Left colon (tissue), 2 donors: ENCODE data around the gene CLCA2. TPM values are rescaled to one million over a fixed set of nuclear protein-coding genes. Genes with fewer than 3 reads are reported as not detected.
"Not testable (repeated sequence)": the region's sequence is repeated elsewhere in the genome, so short reads cannot be mapped to it uniquely, and the experiment has no call there.

Experiments
- ATAC-seq: fragments of 200-7000 bp; cut with Tn5 transposase; one replicate; pipeline ENCODE4 v1.9.1; 2020; ENCODE audit warnings: mild to moderate bottlenecking, moderate library complexity
- DNase-seq, 2 donors: peaks; one replicate each; pipeline ENCODE4 v3.0.0-alpha.2; 2020
- intact Hi-C, 2 donors: fragments of 100-400 bp; cut with DNase I in 1 of 2; cut with micrococcal nuclease in 1 of 2; formaldehyde crosslinking; loops; one replicate each; pipeline versions ENCODE4 v1.11.2 to v1.14.0; 2022; cut with DNase I, micrococcal nuclease
- total RNA-seq, 2 donors: library from RNA; stranded (reverse); fragmentation: NEBNext Ultra II Directional; extraction: Animal tissue kit (Norgen Biotek cat#: 25700); gene quantifications; one replicate each; pipeline ENCODE4 v1.2.1, GENCODE V29; 2021
- donor health status: DM: no; HTN: no; CAD: no.
- donor health status: DM: yes; HTN: yes; CAD: no.

Gene CLCA2
- total RNA-seq, 2 donors from 2014 or later, result 0.79 to 1.2 TPM

GRCh38 chr1:86502125-86502646 lies 78.2 kb downstream of the CLCA2 start:
- ATAC-seq (peak; percentile 60), DNase-seq (peak; percentile 30 to 38)
- intact Hi-C loops, result not testable (repeated sequence)

- intact Hi-C loops, result no loop called here
- DNase-seq, result peak; percentile 63 to 75
Measured at GRCh38 chr1:86502721-86503405, 78.9 kb downstream of the CLCA2 start.

GRCh38 chr1:86503406-86504136 lies 79.6 kb downstream of the CLCA2 start:
- ATAC-seq (peak; percentile 14), DNase-seq (peak; percentile 23 to 56)
- intact Hi-C loops, result no loop called here

More at GRCh38 chr1:86502721-86503405, 78.9 kb downstream of the CLCA2 start:
- peak; percentile 74 for ATAC-seq

- intact Hi-C loops, result no loop called here
- ATAC-seq (peak; percentile 14), DNase-seq (no peak)
Measured at GRCh38 chr1:86504137-86504479, 80.1 kb downstream of the CLCA2 start.

GRCh38 chr1:86504895-86505563 lies 81.1 kb downstream of the CLCA2 start:
- DNase-seq, result peak in 1 of 2 donors; percentile 34
- peak; percentile 24 for ATAC-seq
- intact Hi-C loops, result loop anchor here in 1 of 2 donors (5.0 kb wide), 2 partner anchors 33 to 123 kb away; no protein-coding TSS in a partner anchor

GRCh38 chr1:86505564-86505902 lies 81.6 kb downstream of the CLCA2 start:
- ATAC-seq (no peak), DNase-seq (no peak)
- intact Hi-C loops, result loop anchor here in 1 of 2 donors (5.0 kb wide), 2 partner anchors 33 to 123 kb away; no protein-coding TSS in a partner anchor

Other genes with a start within 250 kb of the CLCA2 start
- gene ODF2L, start 27.8 kb upstream of the CLCA2 start, total RNA-seq, result 10 to 100 TPM; 33.0 to 49.9 TPM
- 100 to 1,000 TPM; 848 to 970 TPM for gene CLCA1, start 44.8 kb downstream of the CLCA2 start, total RNA-seq
- 1,000 to 10,000 TPM; 1,175 to 1,664 TPM for gene CLCA4, start 122.9 kb downstream of the CLCA2 start, total RNA-seq